Pancreas (tissue), 10 donors: ENCODE measurements around the gene PIK3CG. TPM values are rescaled to one million over a fixed set of nuclear protein-coding genes. Genes with fewer than 3 reads are reported as not detected.

Experiments used
- ATAC-seq, 4 donors: fragments of 200-7000 bp; cut with Tn5 transposase; one replicate each; pipeline versions ENCODE4 v1.8.0 to v1.9.1; 2020; ENCODE audit warnings: mild to moderate bottlenecking in 4 of 4, moderate library complexity in 4 of 4
- DNase-seq, 6 donors: peaks; one replicate each; pipeline ENCODE4 v3.0.0-alpha.2; 2020
- FAIRE-seq: peaks from 2 replicates; lab custom pipeline; 2012; peaks lifted over from hg19 to GRCh38; lab: Jason Lieb, UNC
- H3K27ac ChIP-seq, 4 donors: fragments of 200-600 bp; sonication (generic); 1 replicate in 3 of 4; 2 replicates in 1 of 4; pipeline versions ENCODE4 v1.5.0 to v1.8.0; 2020
- H3K27me3 ChIP-seq, 4 donors: fragments of 200-600 bp; one replicate each; pipeline ENCODE4 v1.8.0; 2021
- H3K36me3 ChIP-seq, 3 donors: fragments of 200-600 bp; sonication (generic) in 1 of 3; one replicate each; pipeline versions ENCODE4 v1.5.0 to v1.8.0; 2020 to 2021
- H3K4me1 ChIP-seq, 3 donors: fragments of 200-600 bp; one replicate each; pipeline ENCODE4 v1.8.0; 2021
- H3K4me3 ChIP-seq, 4 donors: fragments of 200-600 bp; sonication (generic) in 2 of 4; one replicate each; pipeline versions ENCODE4 v1.5.0 to v1.8.0; 2020 to 2021
- H3K9me3 ChIP-seq, 4 donors: fragments of 200-600 bp; one replicate each; pipeline ENCODE4 v1.8.0; 2021
- CTCF ChIP-seq, 4 donors: fragments of 200-600 bp; sonication (generic) in 3 of 4; IDR thresholded peaks; one replicate each; pipeline versions ENCODE4 v1.5.0 to v1.8.0; 2021; ENCODE audit warnings: antibody characterized with exemption in 4 of 4
- WGBS, 2 donors: extraction: QIAGEN DNeasy Blood & Tissue Kit; methylation state at CpG; one replicate each; pipeline ENCODE4 v1.1.7; 2013; 5-methylcytosine and 5-hydroxymethylcytosine counted together
- intact Hi-C, 3 donors: fragments of 100-400 bp; cut with DNase I; formaldehyde crosslinking; loops; one replicate each; pipeline versions ENCODE4 v1.11.1 to v1.14.2; 2022
- polyA plus RNA-seq, 2 donors: library from polyadenylated mRNA; stranded (reverse); fragments of 200-250 nt; gene quantifications; one replicate each; pipeline ENCODE4 v1.2.3, GENCODE V29; 2013
- total RNA-seq, 6 donors: library from RNA; stranded (reverse); fragmentation: NEBNext Ultra II Directional in 4 of 6; extraction: Animal tissue kit (Norgen Biotek cat#: 25700) in 4 of 6; gene quantifications; one replicate each; pipeline versions ENCODE4 v1.2.1 to v1.2.4, GENCODE V29; 2021 to 2023
- donor health status: healthy with polysubstance abuse.
- donor health status: DM: no; HTN: no; CAD: no; lungs with moderate emphysema.
- donor health status: DM: no; HTN: no; CAD: no.
- donor health status: control.
- donor health status: control.
- donor health status: Bipolar disorder and iron deficiency.
- donor health status: DM: yes; HTN: yes; CAD: no.
- donor health status: DM: no; HTN: no; CAD: no.
- donor health status: DM: no; HTN: no; CAD: no.
- donor health status: DM: yes; HTN: yes; CAD: no.

Gene PIK3CG
- total and polyA plus RNA-seq, 8 donors = 0.09 to 5.3 (median 0.55) TPM

- intact Hi-C loops = no loop called here
- TF ChIP-seq CTCF (IDR thresholded peaks at IDR 0.05) = no peak
- H3K4me3 ChIP-seq = peak overlapping the region in 1 of 4 donors; percentile 31
- H3K27me3 ChIP-seq = no peaks in the 10 kb centered on the region
- H3K4me1 ChIP-seq = no peaks in the 10 kb centered on the region
- no peak for FAIRE-seq
- DNase-seq = no peak
- 75 to 82% methylated on average over 5 of the region's 5 CpGs for WGBS, 2 donors
- no peak for ATAC-seq
- no peaks in the 10 kb centered on the region for H3K36me3 ChIP-seq
- no peaks in the 10 kb centered on the region for H3K9me3 ChIP-seq
- no peak overlapping the region for H3K27ac ChIP-seq
Observed at GRCh38 chr7:106866298-106867281, 1.5 kb downstream of the PIK3CG start.

DNA sequence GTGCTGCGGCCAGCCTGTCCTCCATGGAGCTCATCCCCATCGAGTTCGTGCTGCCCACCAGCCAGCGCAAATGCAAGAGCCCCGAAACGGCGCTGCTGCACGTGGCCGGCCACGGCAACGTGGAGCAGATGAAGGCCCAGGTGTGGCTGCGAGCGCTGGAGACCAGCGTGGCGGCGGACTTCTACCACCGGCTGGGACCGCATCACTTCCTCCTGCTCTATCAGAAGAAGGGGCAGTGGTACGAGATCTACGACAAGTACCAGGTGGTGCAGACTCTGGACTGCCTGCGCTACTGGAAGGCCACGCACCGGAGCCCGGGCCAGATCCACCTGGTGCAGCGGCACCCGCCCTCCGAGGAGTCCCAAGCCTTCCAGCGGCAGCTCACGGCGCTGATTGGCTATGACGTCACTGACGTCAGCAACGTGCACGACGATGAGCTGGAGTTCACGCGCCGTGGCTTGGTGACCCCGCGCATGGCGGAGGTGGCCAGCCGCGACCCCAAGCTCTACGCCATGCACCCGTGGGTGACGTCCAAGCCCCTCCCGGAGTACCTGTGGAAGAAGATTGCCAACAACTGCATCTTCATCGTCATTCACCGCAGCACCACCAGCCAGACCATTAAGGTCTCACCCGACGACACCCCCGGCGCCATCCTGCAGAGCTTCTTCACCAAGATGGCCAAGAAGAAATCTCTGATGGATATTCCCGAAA, 2.7 kb downstream of the PIK3CG start:
- WGBS, 2 donors = 92 to 95% methylated on average over 54 of the region's 54 CpGs
- DNase-seq (peak in 1 of 6 donors; percentile 43), ATAC-seq (no peak), FAIRE-seq (no peak)
- intact Hi-C loops = no loop called here
- H3K36me3 ChIP-seq = no peaks in the 10 kb centered on the region
- TF ChIP-seq CTCF (IDR thresholded peaks at IDR 0.05) = no peak
- H3K4me1 ChIP-seq = no peaks in the 10 kb centered on the region
- H3K27ac ChIP-seq = no peak overlapping the region
- H3K4me3 ChIP-seq = no peak overlapping the region
- H3K9me3 ChIP-seq = no peaks in the 10 kb centered on the region
- H3K27me3 ChIP-seq = no peaks in the 10 kb centered on the region

DNA sequence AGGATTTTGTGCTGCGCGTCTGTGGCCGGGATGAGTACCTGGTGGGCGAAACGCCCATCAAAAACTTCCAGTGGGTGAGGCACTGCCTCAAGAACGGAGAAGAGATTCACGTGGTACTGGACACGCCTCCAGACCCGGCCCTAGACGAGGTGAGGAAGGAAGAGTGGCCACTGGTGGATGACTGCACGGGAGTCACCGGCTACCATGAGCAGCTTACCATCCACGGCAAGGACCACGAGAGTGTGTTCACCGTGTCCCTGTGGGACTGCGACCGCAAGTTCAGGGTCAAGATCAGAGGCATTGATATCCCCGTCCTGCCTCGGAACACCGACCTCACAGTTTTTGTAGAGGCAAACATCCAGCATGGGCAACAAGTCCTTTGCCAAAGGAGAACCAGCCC, 3.3 kb downstream of the PIK3CG start:
- Histone ChIP-seq H3K36me3 (no peaks in the 10 kb centered on the region), H3K27ac (no peak overlapping the region), H3K27me3 (no peaks in the 10 kb centered on the region), H3K4me1 (no peaks in the 10 kb centered on the region), H3K9me3 (no peaks in the 10 kb centered on the region), H3K4me3 (no peak overlapping the region)
- no peak for DNase-seq
- intact Hi-C loops = no loop called here
- FAIRE-seq = no peak
- no peak for ATAC-seq
- TF ChIP-seq CTCF (IDR thresholded peaks at IDR 0.05) = no peak
- 90 to 92% methylated on average over 20 of the region's 20 CpGs for WGBS, 2 donors

DNA sequence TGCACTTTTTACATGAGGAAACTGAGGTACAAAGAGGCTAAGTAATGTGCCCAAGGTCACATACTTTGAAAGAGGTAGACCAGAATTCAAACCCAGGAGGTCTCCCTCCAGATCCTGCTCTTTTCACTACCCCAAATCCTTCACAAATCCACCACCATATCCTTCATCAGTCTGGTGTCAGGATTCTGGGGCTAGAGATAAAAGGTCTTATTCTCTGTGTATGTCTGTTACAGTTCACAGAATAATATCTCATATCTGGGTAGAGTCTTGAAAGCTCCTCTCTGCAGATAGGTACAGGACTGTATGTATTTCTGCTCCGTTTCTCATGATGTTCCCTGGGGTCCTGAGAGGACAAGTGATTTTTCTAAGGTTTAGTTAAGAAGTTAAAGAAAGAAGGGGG, 4.9 kb downstream of the PIK3CG start:
- WGBS, 2 donors = 63 to 71% methylated on average over 1 of the region's 1 CpG
- DNase-seq = no peak
- TF ChIP-seq CTCF (IDR thresholded peaks at IDR 0.05) = no peak
- no peak for ATAC-seq
- no peaks in the 10 kb centered on the region for H3K9me3 ChIP-seq
- H3K4me3 ChIP-seq = no peak overlapping the region
- H3K27ac ChIP-seq = no peak overlapping the region
- H3K27me3 ChIP-seq = no peaks in the 10 kb centered on the region
- H3K4me1 ChIP-seq = no peaks in the 10 kb centered on the region
- H3K36me3 ChIP-seq = no peaks in the 10 kb centered on the region
- intact Hi-C loops = no loop called here
- FAIRE-seq = no peak
